Measurements from ENCODE around the gene CREB5.

The CREB5 gene

GRCh38 chr7:28554802-28555471, 142.6 kb downstream of the CREB5 start:
- no peak for DNase-seq

GRCh38 chr7:28556025-28556424, 143.7 kb downstream of the CREB5 start:
- no peak for DNase-seq

- no peak for DNase-seq
Observed at GRCh38 chr7:28556671-28557070, 144.4 kb downstream of the CREB5 start.

- DNase-seq: no peak
Observed at GRCh38 chr7:28558236-28558635, 145.9 kb downstream of the CREB5 start.

- DNase-seq: no peak
Observed at GRCh38 chr7:28560767-28561166, 148.4 kb downstream of the CREB5 start.

- DNase-seq: no peak
Observed at GRCh38 chr7:28564033-28564432, 151.7 kb downstream of the CREB5 start.

- no peak for DNase-seq
Observed at GRCh38 chr7:28564755-28565374, 152.5 kb downstream of the CREB5 start.

GRCh38 chr7:28565980-28566379, 153.7 kb downstream of the CREB5 start:
- no peak for DNase-seq

GRCh38 chr7:28570113-28570969, 158.0 kb downstream of the CREB5 start:
- no peak for DNase-seq

GRCh38 chr7:28570970-28571288, 158.6 kb downstream of the CREB5 start:
- no peak for DNase-seq

GRCh38 chr7:28571405-28571804, 159.1 kb downstream of the CREB5 start:
- DNase-seq: no peak

GRCh38 chr7:28572321-28573058, 160.2 kb downstream of the CREB5 start:
- DNase-seq: peak; percentile 91

GRCh38 chr7:28573059-28573553, 160.8 kb downstream of the CREB5 start:
- DNase-seq: peak; percentile 97

GRCh38 chr7:28573651-28574301, 161.5 kb downstream of the CREB5 start:
- peak; percentile 97 for DNase-seq

- DNase-seq: no peak
Observed at GRCh38 chr7:28575241-28575643, 162.9 kb downstream of the CREB5 start.

GRCh38 chr7:28576656-28577055, 164.3 kb downstream of the CREB5 start:
- DNase-seq: no peak

- DNase-seq: no peak
Observed at GRCh38 chr7:28579571-28579970, 167.3 kb downstream of the CREB5 start.

- peak; percentile 76 for DNase-seq
Observed at GRCh38 chr7:28580665-28581064, 168.3 kb downstream of the CREB5 start.

- DNase-seq: peak; percentile 57
Observed at GRCh38 chr7:28581351-28581750, 169.0 kb downstream of the CREB5 start.

GRCh38 chr7:28582226-28582625, 169.9 kb downstream of the CREB5 start:
- DNase-seq: no peak

GRCh38 chr7:28584235-28584634, 171.9 kb downstream of the CREB5 start:
- no peak for DNase-seq

- DNase-seq: no peak
Observed at GRCh38 chr7:28586736-28587135, 174.4 kb downstream of the CREB5 start.

- no peak for DNase-seq
Observed at GRCh38 chr7:28587211-28587610, 174.9 kb downstream of the CREB5 start.
